ENCODE data around the gene DEPP1.

DEPP1 gene

GRCh38 chr10:44980309-44981171 lies 1.9 kb upstream of the DEPP1 start:
- no peak for DNase-seq (ENCODE audit: low read depth in 2 of 2)

- DNase-seq (ENCODE audit: low read depth in 2 of 2), result no peak
Observed at GRCh38 chr10:44979281-44980191, 927 bp upstream of the DEPP1 start.

- DNase-seq (ENCODE audit: low read depth in 2 of 2), result no peak
Observed at GRCh38 chr10:44978213-44978569, 418 bp downstream of the DEPP1 start.

- no peak for DNase-seq (ENCODE audit: low read depth in 2 of 2)
Observed at GRCh38 chr10:44977287-44978212, 1.1 kb downstream of the DEPP1 start.

- DNase-seq (ENCODE audit: low read depth in 2 of 2), result no peak
Observed at GRCh38 chr10:44976352-44977198, 2.0 kb downstream of the DEPP1 start.

- no peak for DNase-seq (ENCODE audit: low read depth in 2 of 2)
Observed at GRCh38 chr10:44975431-44976331, 2.9 kb downstream of the DEPP1 start.

GRCh38 chr10:44974628-44975430 lies 3.8 kb downstream of the DEPP1 start:
- peak in 1 of 2 donors; percentile 44 for DNase-seq (ENCODE audit: low read depth in 2 of 2)

GRCh38 chr10:44974082-44974627 lies 4.5 kb downstream of the DEPP1 start:
- DNase-seq (ENCODE audit: low read depth in 2 of 2), result no peak

- DNase-seq (ENCODE audit: low read depth in 2 of 2), result no peak
Observed at GRCh38 chr10:44973323-44974081, 5.1 kb downstream of the DEPP1 start.

- DNase-seq (ENCODE audit: low read depth in 2 of 2), result no peak
Observed at GRCh38 chr10:44972874-44973306, 5.7 kb downstream of the DEPP1 start.

GRCh38 chr10:44971935-44972757 lies 6.5 kb downstream of the DEPP1 start:
- no peak for DNase-seq (ENCODE audit: low read depth in 2 of 2)

- no peak for DNase-seq (ENCODE audit: low read depth in 2 of 2)
Observed at GRCh38 chr10:44971434-44971833, 7.2 kb downstream of the DEPP1 start.

GRCh38 chr10:44970812-44971395 lies 7.7 kb downstream of the DEPP1 start:
- DNase-seq (ENCODE audit: low read depth in 2 of 2), result no peak

GRCh38 chr10:44969854-44970253 lies 8.8 kb downstream of the DEPP1 start:
- no peak for DNase-seq (ENCODE audit: low read depth in 2 of 2)

- no peak for DNase-seq (ENCODE audit: low read depth in 2 of 2)
Observed at GRCh38 chr10:44968500-44969400, 9.9 kb downstream of the DEPP1 start.
